ENCODE data around the gene KCTD8.

Gene KCTD8

GRCh38 chr4:44162538-44163270 is 285.9 kb downstream of the KCTD8 start:
- no peak for FAIRE-seq
- no peak for DNase-seq (ENCODE audit: low spot score)

GRCh38 chr4:44161756-44162155 is 286.9 kb downstream of the KCTD8 start:
- DNase-seq (ENCODE audit: low spot score) (no peak), FAIRE-seq (no peak)

GRCh38 chr4:44160776-44161367 is 287.7 kb downstream of the KCTD8 start:
- no peak for DNase-seq (ENCODE audit: low spot score)
- no peak for FAIRE-seq

- no peak for DNase-seq (ENCODE audit: low spot score)
- no peak for FAIRE-seq
These were observed 288.6 kb downstream of the KCTD8 start for GRCh38 chr4:44159991-44160390.

- DNase-seq (ENCODE audit: low spot score) = no peak
- FAIRE-seq = no peak
These were observed 290.9 kb downstream of the KCTD8 start for GRCh38 chr4:44157611-44158277.

- DNase-seq (ENCODE audit: low spot score) (no peak), FAIRE-seq (no peak)
These were observed 298.5 kb downstream of the KCTD8 start for GRCh38 chr4:44150091-44150576.

- no peak for DNase-seq (ENCODE audit: low spot score)
- no peak for FAIRE-seq
These were observed 299.3 kb downstream of the KCTD8 start for GRCh38 chr4:44149282-44149681.

- no peak for DNase-seq (ENCODE audit: low spot score)
- FAIRE-seq = no peak
These were observed 301.0 kb downstream of the KCTD8 start for GRCh38 chr4:44147571-44148075.

GRCh38 chr4:44146516-44146915 is 302.1 kb downstream of the KCTD8 start:
- DNase-seq (ENCODE audit: low spot score) (no peak), FAIRE-seq (no peak)

- DNase-seq (ENCODE audit: low spot score) = no peak
- no peak for FAIRE-seq
These were observed 302.7 kb downstream of the KCTD8 start for GRCh38 chr4:44145868-44146267.

GRCh38 chr4:44132526-44132925 is 316.1 kb downstream of the KCTD8 start:
- no peak for FAIRE-seq
- DNase-seq (ENCODE audit: low spot score) = no peak

Measured in RCC 7860 (cell line).